K562 (cell line): ENCODE results near the gene NRSN2. TPM values are rescaled to one million over a fixed set of nuclear protein-coding genes. Genes with fewer than 3 reads are reported as not detected.
A peak's percentile ranks its signal among the peaks of the same experiment; 100 is the strongest.

Experiments
- ASH1L ChIP-seq: fragments of 450-650 bp; IDR thresholded peaks from 2 replicates; pipeline ENCODE4 v1.6.1; 2018; ENCODE audit warnings: borderline replicate concordance, mild to moderate bottlenecking, low read depth; ENCODE audit not compliant: partially characterized antibody
- ATF7 ChIP-seq: fragments of 450-650 bp; IDR thresholded peaks from 2 replicates; pipeline ENCODE4 v1.7.1; 2014; ENCODE audit warnings: mild to moderate bottlenecking, moderate library complexity
- BMI1 ChIP-seq: fragments of 150-350 bp; IDR thresholded peaks from 2 replicates; pipeline ENCODE4 v1.6.1; 2014; ENCODE audit warnings: low read length
- CAMTA2 ChIP-seq: fragments of 250-450 bp; sonication (Bioruptor Pico); conservative IDR thresholded peaks from 2 replicates; pipeline ENCODE4 v1.5.1; 2022
- CCAR2 ChIP-seq: fragments of 200-400 bp; formaldehyde crosslinking; IDR thresholded peaks from 2 replicates; pipeline ENCODE4 v1.6.1; 2017; ENCODE audit warnings: mild to moderate bottlenecking, low read depth, low read length
- CREBBP ChIP-seq: IDR thresholded peaks from one replicate; pipeline ENCODE4 v1.6.1; 2012; ENCODE audit warnings: low read depth, mild to moderate bottlenecking, control low read depth, inconsistent platforms, low read length
- FUS ChIP-seq: fragments of 200-400 bp; formaldehyde crosslinking; optimal IDR thresholded peaks from 2 replicates; pipeline ENCODE3; 2017; ENCODE audit warnings: low read depth, low read length
- GATAD2B ChIP-seq: fragments of 450-650 bp; IDR thresholded peaks from 2 replicates; pipeline ENCODE4 v1.6.1; 2017; ENCODE audit warnings: mild to moderate bottlenecking, borderline replicate concordance
- HEY1 ChIP-seq: fragments of 250-450 bp; sonication (Bioruptor Pico); IDR thresholded peaks from 2 replicates; pipeline ENCODE4 v1.5.0; 2020; ENCODE audit warnings: mild to moderate bottlenecking, moderate library complexity, borderline replicate concordance
- MXI1 ChIP-seq: IDR thresholded peaks from 2 replicates; pipeline ENCODE4 v1.6.1; 2011; ENCODE audit warnings: low read depth, mild to moderate bottlenecking, improper control_type of control experiment, low read length
- PTBP1 ChIP-seq: fragments of 200-400 bp; formaldehyde crosslinking; IDR thresholded peaks from 2 replicates; pipeline ENCODE4 v1.6.1; 2017; ENCODE audit warnings: low read depth, low read length
- RAD51 ChIP-seq: fragments of 450-650 bp; IDR thresholded peaks from 2 replicates; pipeline ENCODE4 v1.7.1; 2016; ENCODE audit warnings: low read depth, mild to moderate bottlenecking, borderline replicate concordance
- RBM17 ChIP-seq: fragments of 200-400 bp; formaldehyde crosslinking; IDR thresholded peaks from 2 replicates; pipeline ENCODE4 v1.6.1; 2017; ENCODE audit warnings: low read depth, mild to moderate bottlenecking, low read length, borderline replicate concordance
- RBM34 ChIP-seq: fragments of 200-400 bp; formaldehyde crosslinking; IDR thresholded peaks from 2 replicates; pipeline ENCODE4 v1.6.1; 2018; ENCODE audit warnings: low read length, borderline replicate concordance; ENCODE audit not compliant: insufficient read depth
- U2AF2 ChIP-seq: fragments of 200-400 bp; formaldehyde crosslinking; optimal IDR thresholded peaks from 2 replicates; pipeline ENCODE3; 2017; ENCODE audit warnings: low read depth, mild to moderate bottlenecking, low read length
- ZEB2 ChIP-seq: fragments of 450-650 bp; IDR thresholded peaks from 2 replicates; pipeline ENCODE4 v1.6.1; 2016
- ZHX1 ChIP-seq: fragments of 150-350 bp; conservative IDR thresholded peaks from 2 replicates; pipeline ENCODE4 v1.6.1; 2014; ENCODE audit warnings: low read length
- ZNF217 ChIP-seq: sonication (generic); formaldehyde crosslinking; IDR thresholded peaks from 2 replicates; pipeline ENCODE4 v1.8.0; 2022; ENCODE audit warnings: mild to moderate bottlenecking, missing genetic modification reagents
- ZNF445 ChIP-seq: fragments of 250-450 bp; sonication (Bioruptor Pico); IDR thresholded peaks from 2 replicates; pipeline ENCODE4 v1.4.0; 2020; ENCODE audit warnings: low read depth, mild to moderate bottlenecking, moderate library complexity
- polyA plus RNA-seq, 8 experiments: library from polyadenylated mRNA; depleted of rRNA in 4 of 8; stranded (reverse) in 5 of 8; unstranded in 3 of 8; fragments of >200 nt; fragmentation: Nextera tagmentation in 2 of 8; fragmentation: Illumina TruSeq in 1 of 8; extraction: Ambion mirVana in 2 of 8; extraction: Trizol in 1 of 8; gene quantifications; 2 replicates each; pipeline versions ENCODE4 v1.2.1 to v1.2.3, GENCODE V29; 2011 to 2014; ENCODE audit warnings: inconsistent platforms in 1 of 8, missing spikeins in 1 of 8
- total RNA-seq, 7 experiments: library from RNA; depleted of rRNA in 6 of 7; stranded (reverse); fragments of >200 nt in 6 of 7; fragmentation: Illumina TruSeq in 2 of 7; extraction: Trizol in 2 of 7; gene quantifications; 2 replicates each; pipeline versions ENCODE4 v1.2.1 to v1.2.3, GENCODE V29; 2011 to 2021; ENCODE audit warnings: low replicate concordance in 1 of 7
- TF ChIP-seq, protein P1 (sequence below): sonication (generic); formaldehyde crosslinking; IDR thresholded peaks from 2 replicates; pipeline ENCODE4 v1.8.1; 2023; ENCODE audit warnings: mild to moderate bottlenecking, missing genetic modification reagents
- TF ChIP-seq, protein P2 (sequence below): fragments of 450-650 bp; formaldehyde crosslinking; IDR thresholded peaks from 2 replicates; pipeline ENCODE4 v1.4.0; 2022; ENCODE audit warnings: missing genetic modification characterization
- TF ChIP-seq, protein P3 (sequence below): fragments of 250-450 bp; sonication (Bioruptor Pico); IDR thresholded peaks from 2 replicates; pipeline ENCODE4 v1.5.1; 2021; ENCODE audit warnings: mild to moderate bottlenecking

Gene NRSN2
- total and polyA plus RNA-seq, 9 of the 15 experiments (the other 6 are each of a cell fraction or from before 2014, with no cell fraction given): 7.5 to 29.7 (median 11.1) TPM

DNA sequence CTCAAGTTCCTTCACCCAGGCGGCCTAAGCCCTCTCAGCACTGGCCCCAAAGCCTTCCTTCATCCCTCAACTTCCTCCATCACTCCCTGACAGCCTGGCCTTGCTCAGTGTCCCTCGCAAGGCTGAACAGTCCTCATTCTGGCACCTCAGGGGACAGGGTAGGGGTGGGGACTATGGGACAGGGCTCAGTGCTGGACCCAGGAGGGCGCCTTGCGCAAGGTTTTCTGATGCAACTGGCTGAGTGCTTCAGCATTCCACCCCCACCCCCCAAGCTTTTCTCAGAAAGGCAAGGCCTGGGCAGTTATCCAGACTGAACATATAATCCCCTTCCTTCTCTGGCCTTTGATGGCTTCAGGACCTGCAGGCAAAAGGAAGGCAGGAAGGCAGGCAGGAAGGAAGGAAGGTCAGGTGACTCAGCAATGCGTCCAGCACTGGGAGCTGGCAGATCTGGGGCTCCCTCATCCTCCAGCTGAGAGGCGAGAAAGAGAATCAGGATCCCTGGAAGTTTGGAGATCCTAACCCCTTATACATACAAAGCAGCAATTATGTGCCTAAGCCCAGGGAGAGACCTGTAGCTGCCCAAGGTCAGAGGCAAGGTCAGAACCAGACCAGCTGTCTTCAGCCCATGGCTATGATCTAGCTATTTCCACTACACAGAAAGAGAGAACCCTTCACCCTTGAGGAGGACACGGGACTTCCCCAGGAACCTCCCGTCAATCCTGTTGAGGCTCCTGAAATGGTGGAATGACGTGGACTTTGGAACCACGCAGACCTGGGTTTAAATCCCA is 25.0 kb downstream of the NRSN2 start (continued):
- TF ChIP-seq RBM17: no peak
- TF ChIP-seq, protein P1, sequence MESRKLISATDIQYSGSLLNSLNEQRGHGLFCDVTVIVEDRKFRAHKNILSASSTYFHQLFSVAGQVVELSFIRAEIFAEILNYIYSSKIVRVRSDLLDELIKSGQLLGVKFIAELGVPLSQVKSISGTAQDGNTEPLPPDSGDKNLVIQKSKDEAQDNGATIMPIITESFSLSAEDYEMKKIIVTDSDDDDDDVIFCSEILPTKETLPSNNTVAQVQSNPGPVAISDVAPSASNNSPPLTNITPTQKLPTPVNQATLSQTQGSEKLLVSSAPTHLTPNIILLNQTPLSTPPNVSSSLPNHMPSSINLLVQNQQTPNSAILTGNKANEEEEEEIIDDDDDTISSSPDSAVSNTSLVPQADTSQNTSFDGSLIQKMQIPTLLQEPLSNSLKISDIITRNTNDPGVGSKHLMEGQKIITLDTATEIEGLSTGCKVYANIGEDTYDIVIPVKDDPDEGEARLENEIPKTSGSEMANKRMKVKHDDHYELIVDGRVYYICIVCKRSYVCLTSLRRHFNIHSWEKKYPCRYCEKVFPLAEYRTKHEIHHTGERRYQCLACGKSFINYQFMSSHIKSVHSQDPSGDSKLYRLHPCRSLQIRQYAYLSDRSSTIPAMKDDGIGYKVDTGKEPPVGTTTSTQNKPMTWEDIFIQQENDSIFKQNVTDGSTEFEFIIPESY: 0 out of 2 replicates have a peak, but pooled peaks have one; percentile 21
- TF ChIP-seq GATAD2B: peak; percentile 72; the same call in 1 of the 2 replicates
- TF ChIP-seq ASH1L: no peak
- TF ChIP-seq, protein P2, sequence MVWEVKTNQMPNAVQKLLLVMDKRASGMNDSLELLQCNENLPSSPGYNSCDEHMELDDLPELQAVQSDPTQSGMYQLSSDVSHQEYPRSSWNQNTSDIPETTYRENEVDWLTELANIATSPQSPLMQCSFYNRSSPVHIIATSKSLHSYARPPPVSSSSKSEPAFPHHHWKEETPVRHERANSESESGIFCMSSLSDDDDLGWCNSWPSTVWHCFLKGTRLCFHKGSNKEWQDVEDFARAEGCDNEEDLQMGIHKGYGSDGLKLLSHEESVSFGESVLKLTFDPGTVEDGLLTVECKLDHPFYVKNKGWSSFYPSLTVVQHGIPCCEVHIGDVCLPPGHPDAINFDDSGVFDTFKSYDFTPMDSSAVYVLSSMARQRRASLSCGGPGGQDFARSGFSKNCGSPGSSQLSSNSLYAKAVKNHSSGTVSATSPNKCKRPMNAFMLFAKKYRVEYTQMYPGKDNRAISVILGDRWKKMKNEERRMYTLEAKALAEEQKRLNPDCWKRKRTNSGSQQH (CRISPR knock-in tag): no peak
- TF ChIP-seq ZEB2: peak; percentile 55; the same call in 1 of the 2 replicates
- TF ChIP-seq BMI1: no peak
- TF ChIP-seq MXI1: no peak
- TF ChIP-seq ZNF445 (CRISPR knock-in tag): no peak
- no peak for TF ChIP-seq CCAR2
- peak; percentile 95 for TF ChIP-seq ATF7
- TF ChIP-seq, protein P3, sequence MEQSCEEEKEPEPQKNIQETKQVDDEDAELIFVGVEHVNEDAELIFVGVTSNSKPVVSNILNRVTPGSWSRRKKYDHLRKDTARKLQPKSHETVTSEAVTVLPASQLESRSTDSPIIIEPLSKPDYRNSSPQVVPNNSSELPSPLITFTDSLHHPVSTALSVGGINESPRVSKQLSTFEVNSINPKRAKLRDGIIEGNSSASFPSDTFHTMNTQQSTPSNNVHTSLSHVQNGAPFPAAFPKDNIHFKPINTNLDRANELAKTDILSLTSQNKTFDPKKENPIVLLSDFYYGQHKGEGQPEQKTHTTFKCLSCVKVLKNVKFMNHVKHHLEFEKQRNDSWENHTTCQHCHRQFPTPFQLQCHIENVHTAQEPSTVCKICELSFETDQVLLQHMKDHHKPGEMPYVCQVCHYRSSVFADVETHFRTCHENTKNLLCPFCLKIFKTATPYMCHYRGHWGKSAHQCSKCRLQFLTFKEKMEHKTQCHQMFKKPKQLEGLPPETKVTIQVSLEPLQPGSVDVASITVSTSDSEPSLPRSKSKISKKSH (CRISPR knock-in tag): no peak
- TF ChIP-seq CREBBP: no peak
- TF ChIP-seq PTBP1: no peak
- TF ChIP-seq ZHX1: no peak
- no peak for TF ChIP-seq RBM34
- TF ChIP-seq RAD51: peak; percentile 74
- no peak for TF ChIP-seq CAMTA2 (CRISPR knock-in tag)
- no peak for TF ChIP-seq FUS
- TF ChIP-seq ZNF217 (CRISPR knock-in tag): no peak
- TF ChIP-seq HEY1 (CRISPR knock-in tag): no peak
- TF ChIP-seq U2AF2: no peak
